Esophagus muscularis mucosa (tissue), 3 donors: ENCODE measurements around the gene FMO2.

Experiments
- POLR2A ChIP-seq: fragments of 450-650 bp; IDR thresholded peaks from one replicate; pipeline ENCODE4 v1.6.1; 2017; ENCODE audit warnings: antibody characterized with exemption, moderate library complexity, mild to moderate bottlenecking, low read depth
- POLR2AphosphoS5 ChIP-seq, 2 donors: sonication (generic); formaldehyde crosslinking; IDR thresholded peaks; one replicate each; pipeline ENCODE4 v1.6.1; 2017; ENCODE audit warnings: antibody characterized with exemption in 2 of 2
- TF ChIP-seq, protein P1 (sequence below), 3 experiments: fragments of 200-600 bp in 2 of 3; fragments of 450-650 bp in 1 of 3; sonication (generic) in 2 of 3; IDR thresholded peaks; one replicate each; pipeline ENCODE4 v1.5.1; 2017 to 2019; ENCODE audit warnings: antibody characterized with exemption in 3 of 3, mild to moderate bottlenecking in 2 of 3, moderate library complexity in 1 of 3

DNA sequence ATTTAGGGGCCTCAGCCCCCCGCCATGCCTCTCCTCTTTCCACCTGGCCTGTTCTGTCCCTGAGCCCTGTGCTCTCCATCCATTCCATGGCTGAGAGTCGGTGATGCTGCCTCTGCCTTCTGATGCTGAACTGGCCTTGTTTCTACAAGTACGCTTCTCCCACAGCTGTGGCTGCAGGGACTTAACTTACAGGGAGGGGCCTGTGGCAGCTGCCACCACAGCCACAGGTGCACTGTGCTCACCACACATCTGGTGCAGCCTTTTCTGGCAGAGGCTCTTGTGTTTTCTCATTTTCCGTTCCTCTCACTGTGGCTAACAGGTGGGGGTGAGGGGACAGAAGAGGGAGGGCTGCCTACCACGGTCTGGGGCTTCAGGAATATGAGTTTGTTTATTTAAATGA is 67.4 kb downstream of the FMO2 start:
- TF ChIP-seq, protein P1, sequence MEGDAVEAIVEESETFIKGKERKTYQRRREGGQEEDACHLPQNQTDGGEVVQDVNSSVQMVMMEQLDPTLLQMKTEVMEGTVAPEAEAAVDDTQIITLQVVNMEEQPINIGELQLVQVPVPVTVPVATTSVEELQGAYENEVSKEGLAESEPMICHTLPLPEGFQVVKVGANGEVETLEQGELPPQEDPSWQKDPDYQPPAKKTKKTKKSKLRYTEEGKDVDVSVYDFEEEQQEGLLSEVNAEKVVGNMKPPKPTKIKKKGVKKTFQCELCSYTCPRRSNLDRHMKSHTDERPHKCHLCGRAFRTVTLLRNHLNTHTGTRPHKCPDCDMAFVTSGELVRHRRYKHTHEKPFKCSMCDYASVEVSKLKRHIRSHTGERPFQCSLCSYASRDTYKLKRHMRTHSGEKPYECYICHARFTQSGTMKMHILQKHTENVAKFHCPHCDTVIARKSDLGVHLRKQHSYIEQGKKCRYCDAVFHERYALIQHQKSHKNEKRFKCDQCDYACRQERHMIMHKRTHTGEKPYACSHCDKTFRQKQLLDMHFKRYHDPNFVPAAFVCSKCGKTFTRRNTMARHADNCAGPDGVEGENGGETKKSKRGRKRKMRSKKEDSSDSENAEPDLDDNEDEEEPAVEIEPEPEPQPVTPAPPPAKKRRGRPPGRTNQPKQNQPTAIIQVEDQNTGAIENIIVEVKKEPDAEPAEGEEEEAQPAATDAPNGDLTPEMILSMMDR (IDR thresholded peaks at IDR 0.05), result no peak
- no peak for TF ChIP-seq POLR2AphosphoS5 (IDR thresholded peaks at IDR 0.05)
- TF ChIP-seq POLR2A, result no peak
